ENCODE results near the gene PRRC2C.

Gene PRRC2C

DNA sequence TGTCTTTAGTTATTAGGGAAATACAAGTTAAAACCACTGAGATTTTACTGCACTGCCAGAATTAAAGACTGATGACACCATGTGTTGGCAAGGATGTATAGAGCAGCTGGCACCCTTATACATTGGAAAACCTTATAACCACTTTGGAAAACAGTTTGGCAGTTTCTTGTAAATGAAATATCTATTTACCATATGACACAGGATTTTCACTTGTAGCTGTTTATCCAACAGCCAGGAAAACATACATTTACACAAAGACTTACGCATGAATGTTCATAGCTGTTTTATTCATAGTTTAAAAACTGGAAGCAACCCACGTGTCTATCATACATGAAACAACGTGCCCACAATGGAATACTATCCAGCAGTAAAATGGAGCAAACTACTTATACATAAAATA is 45.3 kb downstream of the PRRC2C start:
- TF ChIP-seq EZH2phosphoT487 (IDR thresholded peaks at IDR 0.05; ENCODE audit: low read length): no peak
- TF ChIP-seq, protein P1, sequence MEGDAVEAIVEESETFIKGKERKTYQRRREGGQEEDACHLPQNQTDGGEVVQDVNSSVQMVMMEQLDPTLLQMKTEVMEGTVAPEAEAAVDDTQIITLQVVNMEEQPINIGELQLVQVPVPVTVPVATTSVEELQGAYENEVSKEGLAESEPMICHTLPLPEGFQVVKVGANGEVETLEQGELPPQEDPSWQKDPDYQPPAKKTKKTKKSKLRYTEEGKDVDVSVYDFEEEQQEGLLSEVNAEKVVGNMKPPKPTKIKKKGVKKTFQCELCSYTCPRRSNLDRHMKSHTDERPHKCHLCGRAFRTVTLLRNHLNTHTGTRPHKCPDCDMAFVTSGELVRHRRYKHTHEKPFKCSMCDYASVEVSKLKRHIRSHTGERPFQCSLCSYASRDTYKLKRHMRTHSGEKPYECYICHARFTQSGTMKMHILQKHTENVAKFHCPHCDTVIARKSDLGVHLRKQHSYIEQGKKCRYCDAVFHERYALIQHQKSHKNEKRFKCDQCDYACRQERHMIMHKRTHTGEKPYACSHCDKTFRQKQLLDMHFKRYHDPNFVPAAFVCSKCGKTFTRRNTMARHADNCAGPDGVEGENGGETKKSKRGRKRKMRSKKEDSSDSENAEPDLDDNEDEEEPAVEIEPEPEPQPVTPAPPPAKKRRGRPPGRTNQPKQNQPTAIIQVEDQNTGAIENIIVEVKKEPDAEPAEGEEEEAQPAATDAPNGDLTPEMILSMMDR (IDR thresholded peaks at IDR 0.05; ENCODE audit: low read length): no peak
- TF ChIP-seq EZH2 (optimal IDR thresholded peaks at IDR 0.05; ENCODE audit: low read depth, low read length): no peak
- Histone ChIP-seq H3K9me3 (replicated peaks; ENCODE audit: insufficient read depth, low read length) (no peaks in the 10 kb centered on the region), H3K79me2 (ENCODE audit: low read length) (peaks cover 9% of the 10 kb centered on the region), H3K4me2 (ENCODE audit: low read depth, low read length) (no peak overlapping the region), H4K20me1 (ENCODE audit: insufficient read depth, low read length) (no peaks in the 10 kb centered on the region; the same call in 1 of the 2 replicates), H3K27ac (ENCODE audit: low read length) (no peak overlapping the region), H3K36me3 (replicated peaks; ENCODE audit: insufficient read depth, low read length) (peaks cover 19% of the 10 kb centered on the region), H3K4me1 (ENCODE audit: low read length) (no peaks in the 10 kb centered on the region), H3K27me3 (replicated peaks; ENCODE audit: insufficient read depth, low read length) (no peaks in the 10 kb centered on the region), H3K9me2 (replicated peaks; ENCODE audit: insufficient read depth, low read length) (no peaks in the 10 kb centered on the region), H3K4me3 (ENCODE audit: low read length) (no peak overlapping the region), H3F3A (ENCODE audit: insufficient read depth, low read length) (no peaks in the 10 kb centered on the region), H2AFZ (ENCODE audit: low read length) (no peak overlapping the region), H3K9ac (ENCODE audit: low read length) (no peak overlapping the region)
- DNase-seq: no peak

DNA sequence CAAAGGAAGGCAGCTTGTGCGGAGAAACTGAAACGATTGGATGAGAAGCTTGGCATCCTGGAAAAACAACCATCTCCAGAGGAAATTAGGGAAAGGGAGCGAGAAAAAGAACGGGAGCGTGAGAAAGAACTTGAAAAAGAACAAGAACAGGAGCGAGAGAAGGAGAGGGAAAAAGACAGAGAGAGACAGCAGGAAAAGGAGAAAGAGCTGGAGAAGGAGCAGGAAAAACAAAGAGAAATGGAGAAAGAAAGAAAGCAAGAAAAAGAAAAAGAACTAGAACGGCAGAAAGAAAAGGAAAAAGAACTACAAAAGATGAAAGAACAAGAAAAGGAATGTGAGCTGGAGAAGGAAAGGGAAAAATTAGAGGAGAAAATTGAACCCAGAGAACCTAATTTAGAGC is 47.2 kb downstream of the PRRC2C start:
- no peak for TF ChIP-seq EZH2phosphoT487 (IDR thresholded peaks at IDR 0.05; ENCODE audit: low read length)
- TF ChIP-seq, protein P1 (IDR thresholded peaks at IDR 0.05; ENCODE audit: low read length): no peak
- no peak for TF ChIP-seq EZH2 (optimal IDR thresholded peaks at IDR 0.05; ENCODE audit: low read depth, low read length)

DNA sequence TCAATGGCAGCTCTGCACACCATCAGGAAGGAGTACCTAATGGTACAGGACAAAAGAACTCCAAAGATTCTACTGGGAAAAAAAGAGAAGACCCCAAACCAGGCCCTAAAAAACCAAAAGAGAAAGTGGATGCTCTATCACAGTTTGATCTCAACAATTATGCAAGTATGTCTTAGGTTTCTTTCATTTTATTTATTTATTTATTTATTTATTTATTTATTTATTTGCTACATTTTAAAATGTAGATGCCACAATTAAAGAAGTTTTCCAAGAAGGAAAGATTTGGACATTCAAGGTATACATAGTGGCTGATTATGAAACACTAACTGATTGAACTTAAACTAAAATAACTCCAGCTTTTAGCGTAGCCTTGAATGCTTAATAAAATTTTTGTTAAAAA is 60.2 kb downstream of the PRRC2C start:
- H3K9me2 ChIP-seq (replicated peaks; ENCODE audit: insufficient read depth, low read length): no peaks in the 10 kb centered on the region
- peaks cover 51% of the 10 kb centered on the region for H3K36me3 ChIP-seq (replicated peaks; ENCODE audit: insufficient read depth, low read length)
- H4K20me1 ChIP-seq (ENCODE audit: insufficient read depth, low read length): no peaks in the 10 kb centered on the region
- H3K4me1 ChIP-seq (ENCODE audit: low read length): no peaks in the 10 kb centered on the region
- no peak overlapping the region for H3K27ac ChIP-seq (ENCODE audit: low read length)
- H3K9me3 ChIP-seq (replicated peaks; ENCODE audit: insufficient read depth, low read length): no peaks in the 10 kb centered on the region
- TF ChIP-seq, protein P1 (IDR thresholded peaks at IDR 0.05; ENCODE audit: low read length): no peak
- TF ChIP-seq EZH2 (optimal IDR thresholded peaks at IDR 0.05; ENCODE audit: low read depth, low read length) (no peak), EZH2phosphoT487 (IDR thresholded peaks at IDR 0.05; ENCODE audit: low read length) (no peak)
- H3K79me2 ChIP-seq (ENCODE audit: low read length): peaks cover 46% of the 10 kb centered on the region
- H3K4me3 ChIP-seq (ENCODE audit: low read length): no peak overlapping the region
- DNase-seq: no peak
- H2AFZ ChIP-seq (ENCODE audit: low read length): no peak overlapping the region
- H3K9ac ChIP-seq (ENCODE audit: low read length): no peak overlapping the region
- no peaks in the 10 kb centered on the region for H3K27me3 ChIP-seq (replicated peaks; ENCODE audit: insufficient read depth, low read length)
- H3K4me2 ChIP-seq (ENCODE audit: low read depth, low read length): no peak overlapping the region
- no peaks in the 10 kb centered on the region for H3F3A ChIP-seq (ENCODE audit: insufficient read depth, low read length)

More for the DNA sequence above, 47.2 kb downstream of the PRRC2C start:
- no peak overlapping the region for H3K4me3 ChIP-seq (ENCODE audit: low read length)
- no peaks in the 10 kb centered on the region for H3F3A ChIP-seq (ENCODE audit: insufficient read depth, low read length)
- no peak for DNase-seq
- peaks cover 32% of the 10 kb centered on the region for H3K36me3 ChIP-seq (replicated peaks; ENCODE audit: insufficient read depth, low read length)
- H3K27me3 ChIP-seq (replicated peaks; ENCODE audit: insufficient read depth, low read length): no peaks in the 10 kb centered on the region
- peaks cover 9% of the 10 kb centered on the region for H3K79me2 ChIP-seq (ENCODE audit: low read length)
- no peak overlapping the region for H3K4me2 ChIP-seq (ENCODE audit: low read depth, low read length)
- H4K20me1 ChIP-seq (ENCODE audit: insufficient read depth, low read length): no peaks in the 10 kb centered on the region; the same call in 1 of the 2 replicates
- H3K9me2 ChIP-seq (replicated peaks; ENCODE audit: insufficient read depth, low read length): no peaks in the 10 kb centered on the region
- H3K4me1 ChIP-seq (ENCODE audit: low read length): no peaks in the 10 kb centered on the region
- no peak overlapping the region for H3K9ac ChIP-seq (ENCODE audit: low read length)
- no peak overlapping the region for H3K27ac ChIP-seq (ENCODE audit: low read length)
- no peak overlapping the region for H2AFZ ChIP-seq (ENCODE audit: low read length)
- H3K9me3 ChIP-seq (replicated peaks; ENCODE audit: insufficient read depth, low read length): no peaks in the 10 kb centered on the region

Measured in MM.1S (cell line).